AG09309 (cell line): Measurements from ENCODE around the gene CACNA1E.

Experiments
- DNase-seq: peaks from one replicate; pipeline ENCODE4 v3.0.0-alpha.2; 2010; ENCODE audit warnings: low read depth
- H3K4me3 ChIP-seq: 2 replicates; pipeline ENCODE4 v1.5.1; 2011; ENCODE audit warnings: mild to moderate bottlenecking, low read depth, low read length, moderate library complexity; ENCODE audit not compliant: control insufficient read depth
- TF ChIP-seq, protein P1 (sequence below): IDR thresholded peaks from 2 replicates; pipeline ENCODE4 v1.5.1; 2011; ENCODE audit warnings: mild to moderate bottlenecking, low read depth, low read length, inconsistent platforms; ENCODE audit not compliant: insufficient read depth, control insufficient read depth; ENCODE audit errors: missing control alignments

CACNA1E gene

GRCh38 chr1:181712711-181713110 is 229.4 kb downstream of the CACNA1E start:
- DNase-seq, result no peak
- no peak overlapping the region for H3K4me3 ChIP-seq
- TF ChIP-seq, protein P1, sequence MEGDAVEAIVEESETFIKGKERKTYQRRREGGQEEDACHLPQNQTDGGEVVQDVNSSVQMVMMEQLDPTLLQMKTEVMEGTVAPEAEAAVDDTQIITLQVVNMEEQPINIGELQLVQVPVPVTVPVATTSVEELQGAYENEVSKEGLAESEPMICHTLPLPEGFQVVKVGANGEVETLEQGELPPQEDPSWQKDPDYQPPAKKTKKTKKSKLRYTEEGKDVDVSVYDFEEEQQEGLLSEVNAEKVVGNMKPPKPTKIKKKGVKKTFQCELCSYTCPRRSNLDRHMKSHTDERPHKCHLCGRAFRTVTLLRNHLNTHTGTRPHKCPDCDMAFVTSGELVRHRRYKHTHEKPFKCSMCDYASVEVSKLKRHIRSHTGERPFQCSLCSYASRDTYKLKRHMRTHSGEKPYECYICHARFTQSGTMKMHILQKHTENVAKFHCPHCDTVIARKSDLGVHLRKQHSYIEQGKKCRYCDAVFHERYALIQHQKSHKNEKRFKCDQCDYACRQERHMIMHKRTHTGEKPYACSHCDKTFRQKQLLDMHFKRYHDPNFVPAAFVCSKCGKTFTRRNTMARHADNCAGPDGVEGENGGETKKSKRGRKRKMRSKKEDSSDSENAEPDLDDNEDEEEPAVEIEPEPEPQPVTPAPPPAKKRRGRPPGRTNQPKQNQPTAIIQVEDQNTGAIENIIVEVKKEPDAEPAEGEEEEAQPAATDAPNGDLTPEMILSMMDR, result no peak

GRCh38 chr1:181714428-181714827 is 231.1 kb downstream of the CACNA1E start:
- DNase-seq, result no peak
- TF ChIP-seq, protein P1, result no peak
- no peak overlapping the region for H3K4me3 ChIP-seq

- H3K4me3 ChIP-seq, result no peak overlapping the region
- DNase-seq, result no peak
- TF ChIP-seq, protein P1, result no peak
Measured at GRCh38 chr1:181718034-181718433, 234.7 kb downstream of the CACNA1E start.

GRCh38 chr1:181726320-181727012 is 243.1 kb downstream of the CACNA1E start:
- H3K4me3 ChIP-seq, result no peak overlapping the region
- TF ChIP-seq, protein P1, result no peak
- no peak for DNase-seq

- TF ChIP-seq, protein P1, result no peak
- H3K4me3 ChIP-seq, result no peak overlapping the region
- DNase-seq, result no peak
Measured at GRCh38 chr1:181730606-181731005, 247.3 kb downstream of the CACNA1E start.

GRCh38 chr1:181732218-181732990 is 249.1 kb downstream of the CACNA1E start:
- DNase-seq, result no peak
- TF ChIP-seq, protein P1, result no peak
- H3K4me3 ChIP-seq, result no peak overlapping the region
